Adrenal gland (tissue), 5 donors: ENCODE results near the gene RGS14.

Experiments used
- CTCF ChIP-seq, 6 experiments: fragments of 450-650 bp in 4 of 6; fragments of 200-600 bp in 2 of 6; sonication (generic) in 1 of 6; IDR thresholded peaks; 1 replicate in 5 of 6; 2 replicates in 1 of 6; pipeline versions ENCODE4 v1.5.1 to v1.8.0; 2016 to 2021; ENCODE audit warnings: antibody characterized with exemption in 6 of 6, mild to moderate bottlenecking in 2 of 6, moderate library complexity in 1 of 6
- POLR2A ChIP-seq, 2 donors: fragments of 450-650 bp; IDR thresholded peaks; one replicate each; pipeline ENCODE4 v1.6.1; 2017; ENCODE audit warnings: antibody characterized with exemption in 2 of 2, mild to moderate bottlenecking in 2 of 2, moderate library complexity in 1 of 2
- donor health status: DM: no; HTN: no; CAD: no.

- TF ChIP-seq CTCF (IDR thresholded peaks at IDR 0.05) (no peak), POLR2A (IDR thresholded peaks at IDR 0.05) (no peak)
Observed at GRCh38 chr5:177310757-177311391, 46.9 kb upstream of the RGS14 start.
